GM19438 (cell line): ENCODE data around the gene GOLGA3.
"Not testable (repeated sequence)": the region's sequence is repeated elsewhere in the genome, so short reads cannot be mapped to it uniquely, and the experiment has no call there.

Experiments
- ATAC-seq: cut with Tn5 transposase; IDR thresholded peaks from one replicate; pipeline ENCODE4 v1.9.1; 2021; ENCODE audit warnings: low read depth; ENCODE audit not compliant: unreplicated experiment

The GOLGA3 gene

DNA sequence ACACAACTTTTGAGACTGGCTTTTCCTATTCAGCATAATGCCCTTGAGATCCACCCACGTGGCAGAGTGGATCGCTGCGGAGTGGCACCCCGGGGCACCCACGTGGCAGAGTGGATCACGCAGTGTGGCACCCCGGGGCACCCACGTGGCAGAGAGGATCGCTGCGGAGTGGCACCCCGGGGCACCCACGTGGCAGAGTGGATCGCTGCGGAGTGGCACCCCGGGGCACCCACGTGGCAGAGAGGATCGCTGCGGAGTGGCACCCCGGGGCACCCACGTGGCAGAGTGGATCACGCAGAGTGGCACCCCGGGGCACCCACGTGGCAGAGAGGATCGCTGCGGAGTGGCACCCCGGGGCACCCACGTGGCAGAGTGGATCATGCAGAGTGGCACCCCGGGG is 69.8 kb downstream of the GOLGA3 start:
- ATAC-seq = not testable (repeated sequence)

DNA sequence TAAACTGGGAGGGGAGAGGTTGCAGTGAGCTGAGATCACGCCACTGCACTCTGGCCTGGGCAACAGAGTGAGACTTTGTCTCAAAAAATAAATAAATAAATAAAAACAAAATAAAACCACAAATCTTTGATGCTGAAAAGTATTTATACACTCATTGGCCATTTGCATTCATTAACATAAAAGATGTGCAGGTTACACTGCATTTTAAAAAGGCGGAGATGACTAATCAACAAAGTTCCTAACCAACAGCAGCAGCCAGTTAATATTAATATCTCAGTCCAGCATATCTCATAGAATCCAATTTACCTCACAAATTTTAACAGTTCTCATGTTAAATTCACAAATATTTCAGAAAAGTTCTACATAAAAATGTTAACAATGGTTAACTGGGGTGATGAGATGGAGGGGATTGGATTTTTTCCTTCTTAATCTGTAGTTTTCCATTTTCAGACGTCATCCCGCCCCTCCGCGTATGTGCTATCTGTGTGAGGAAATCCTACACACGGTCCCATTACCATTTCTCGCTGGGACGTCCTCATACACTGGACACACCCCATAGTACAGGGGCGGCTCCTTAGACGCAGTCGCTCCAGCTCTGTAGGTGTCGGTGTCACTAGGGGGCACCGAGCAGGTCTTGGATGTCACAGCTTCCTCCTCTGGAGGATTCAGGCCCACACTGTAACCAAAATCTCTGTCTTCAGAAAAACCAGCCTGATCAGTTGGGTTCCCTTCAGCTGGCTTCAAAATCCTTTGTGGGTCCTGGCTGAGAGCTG is 74.3 kb downstream of the GOLGA3 start:
- ATAC-seq = no peak

DNA sequence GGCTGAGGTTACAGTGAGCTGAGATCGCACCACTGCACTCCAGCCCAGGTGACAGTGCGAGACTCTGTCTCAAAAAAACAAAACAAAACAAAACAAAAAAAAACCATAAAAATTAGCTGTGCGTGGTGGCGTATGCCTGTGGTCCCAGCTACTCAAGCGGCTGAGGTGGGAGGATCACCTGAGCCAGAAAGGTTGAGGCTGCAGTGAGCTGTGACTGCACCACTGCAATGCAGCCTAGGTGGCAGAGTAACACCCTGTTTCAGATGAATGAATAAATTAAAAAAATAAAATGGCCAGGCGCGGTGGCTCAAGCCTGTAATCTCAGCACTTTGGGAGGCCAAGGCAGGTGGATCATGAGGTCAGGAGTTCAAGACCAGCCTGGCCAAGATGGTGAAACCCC is 75.0 kb downstream of the GOLGA3 start:
- ATAC-seq = not testable (repeated sequence)

DNA sequence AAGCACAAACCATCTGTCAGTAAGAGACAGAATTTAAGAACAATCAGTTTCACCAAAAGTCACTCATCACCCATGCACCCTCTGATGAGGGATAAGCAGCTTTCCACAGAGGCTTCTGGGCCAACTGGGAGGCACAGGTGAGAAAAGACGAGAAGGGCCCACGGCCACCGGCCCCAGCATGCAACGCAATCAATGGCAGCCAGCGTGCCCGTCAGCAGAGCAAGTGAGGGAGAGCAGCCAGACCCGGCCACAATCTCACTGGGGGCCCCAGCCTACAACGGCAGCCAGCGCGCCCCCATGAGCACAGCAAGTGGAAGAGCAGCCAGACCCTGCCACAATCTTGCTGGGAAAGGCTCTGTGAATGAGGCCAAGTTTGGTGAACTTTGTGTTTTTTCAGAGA is 80.3 kb downstream of the GOLGA3 start:
- ATAC-seq = no peak

DNA sequence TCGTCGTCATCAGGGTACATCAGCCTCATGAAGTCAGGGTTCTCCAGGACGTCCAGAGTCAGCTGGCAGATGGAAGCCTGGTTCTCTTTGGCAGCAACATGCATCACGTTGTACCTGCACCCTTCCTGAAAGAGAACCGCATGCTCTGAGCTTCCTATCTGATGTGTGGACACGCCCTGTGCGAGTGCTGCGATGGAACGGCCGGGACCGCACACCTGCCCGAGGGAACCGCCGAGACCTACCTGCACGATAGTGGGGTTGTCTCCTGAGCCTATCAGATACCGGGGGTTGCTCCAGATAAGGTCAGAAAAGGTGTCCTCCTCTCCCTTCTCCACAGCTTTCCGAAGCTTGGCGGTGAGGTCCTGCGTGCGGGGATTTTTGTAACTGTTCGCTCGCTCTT is 80.8 kb downstream of the GOLGA3 start:
- no peak for ATAC-seq

DNA sequence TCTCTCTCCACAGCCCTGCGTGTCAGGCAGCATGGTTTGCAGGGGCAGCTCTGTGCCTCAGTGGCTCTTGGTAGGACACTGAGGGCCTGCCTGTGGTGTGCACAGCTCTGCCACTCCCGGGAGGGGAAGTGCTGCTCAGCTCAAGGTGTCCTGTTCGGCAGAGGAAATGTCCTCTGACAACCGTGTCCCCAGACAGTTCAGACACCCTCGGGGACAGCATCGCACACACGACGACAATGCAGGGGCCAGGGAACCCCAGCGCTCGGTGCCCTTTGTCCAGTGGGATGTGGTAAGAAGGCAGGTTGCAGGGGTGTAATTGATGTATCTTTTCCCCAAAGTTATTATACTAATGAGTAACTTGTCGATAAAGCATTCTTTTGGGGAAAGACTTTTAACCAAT is 81.3 kb downstream of the GOLGA3 start:
- no peak for ATAC-seq

DNA sequence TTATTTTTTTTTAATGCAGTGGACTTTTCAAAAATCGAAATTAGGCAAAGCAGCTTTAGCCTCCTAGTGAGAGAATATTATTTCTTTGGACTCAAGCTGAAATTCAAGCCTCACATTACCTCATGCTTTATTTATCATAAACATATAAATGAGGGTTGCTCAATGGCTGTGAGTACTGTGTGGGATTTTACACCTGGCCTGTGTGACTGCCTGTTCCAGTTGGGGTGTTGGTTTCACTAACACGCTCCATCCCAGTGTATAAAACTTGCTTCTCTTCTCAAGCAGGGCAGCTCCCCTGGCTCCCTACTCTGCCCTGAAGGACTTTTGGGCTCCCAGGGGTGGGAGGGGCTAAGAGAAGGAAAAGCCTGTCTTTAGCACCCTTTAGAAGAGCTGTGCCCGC is 82.1 kb downstream of the GOLGA3 start:
- ATAC-seq = no peak

DNA sequence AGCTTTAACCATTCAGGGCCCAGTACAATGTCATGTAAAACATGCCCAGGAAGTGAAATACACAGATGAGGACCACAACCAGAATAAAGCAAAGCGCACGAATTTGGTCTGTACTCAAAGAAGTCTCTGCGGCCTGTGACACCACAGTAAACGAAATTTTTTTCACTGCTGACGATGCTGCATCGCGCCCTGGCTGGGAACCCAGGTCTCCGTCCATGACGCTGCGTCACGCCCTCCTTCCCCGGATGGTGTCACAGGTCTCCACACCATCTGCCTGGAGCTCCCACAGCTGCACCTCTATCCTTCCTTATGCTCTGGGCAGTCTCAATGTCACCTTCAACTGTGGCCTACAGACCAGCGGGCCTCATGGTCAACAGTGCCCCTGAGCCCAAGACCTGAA is 84.8 kb downstream of the GOLGA3 start:
- ATAC-seq = no peak

DNA sequence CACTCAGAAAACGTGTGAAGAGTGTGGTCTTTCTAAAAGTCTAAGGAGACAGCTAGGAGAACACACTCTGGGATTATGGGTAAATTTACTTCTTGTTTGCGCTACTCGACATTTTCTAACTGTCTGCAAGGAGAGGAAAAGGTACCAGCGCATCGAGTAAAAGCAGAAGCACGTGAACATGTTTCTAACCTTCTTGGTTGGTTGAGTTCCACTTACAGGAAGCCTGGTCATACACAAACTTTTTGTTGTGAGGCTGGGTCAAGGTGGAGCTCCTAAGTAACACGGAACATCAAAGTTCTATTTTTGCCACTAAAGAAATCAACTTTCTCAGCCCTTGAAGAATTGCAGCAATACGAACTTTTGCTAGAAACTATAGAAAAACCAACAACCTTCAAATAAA is 87.0 kb downstream of the GOLGA3 start:
- no peak for ATAC-seq

DNA sequence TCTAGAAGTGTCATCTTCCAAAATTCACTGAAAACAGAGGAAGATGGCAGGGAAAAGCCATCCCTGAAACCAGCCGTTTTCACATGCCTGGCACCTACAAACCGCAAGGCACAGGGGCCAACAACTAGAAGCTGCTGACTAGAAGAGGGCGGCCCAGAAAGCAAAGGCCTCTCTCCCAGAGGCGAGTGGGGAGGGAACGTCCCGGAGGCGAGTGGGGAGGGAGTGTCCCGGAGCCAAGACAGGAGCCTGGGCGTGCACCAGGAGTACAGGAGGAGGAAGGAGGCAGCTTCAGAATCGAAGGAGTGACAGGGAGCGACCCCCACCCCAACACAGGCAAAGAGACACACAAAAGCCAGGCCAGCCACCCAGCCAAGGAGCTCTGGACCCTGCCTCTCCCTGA is 88.0 kb downstream of the GOLGA3 start:
- ATAC-seq = no peak

DNA sequence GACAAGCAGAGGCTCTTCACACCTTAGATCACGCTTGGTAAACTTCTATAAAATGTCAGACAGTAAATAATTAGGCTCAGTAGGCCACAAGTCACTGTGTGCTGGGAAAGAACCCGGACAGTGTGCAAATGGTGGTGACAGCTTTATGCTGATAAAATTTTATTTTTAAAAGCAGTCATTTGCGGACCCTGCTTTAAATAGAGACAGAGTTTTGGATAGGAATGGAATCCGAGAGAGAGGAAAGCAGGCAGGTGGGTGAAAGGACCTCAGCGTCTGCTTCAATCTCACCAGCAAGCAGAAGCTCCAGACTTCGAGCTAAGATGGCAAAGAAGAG is 88.4 kb downstream of the GOLGA3 start:
- ATAC-seq = no peak

DNA sequence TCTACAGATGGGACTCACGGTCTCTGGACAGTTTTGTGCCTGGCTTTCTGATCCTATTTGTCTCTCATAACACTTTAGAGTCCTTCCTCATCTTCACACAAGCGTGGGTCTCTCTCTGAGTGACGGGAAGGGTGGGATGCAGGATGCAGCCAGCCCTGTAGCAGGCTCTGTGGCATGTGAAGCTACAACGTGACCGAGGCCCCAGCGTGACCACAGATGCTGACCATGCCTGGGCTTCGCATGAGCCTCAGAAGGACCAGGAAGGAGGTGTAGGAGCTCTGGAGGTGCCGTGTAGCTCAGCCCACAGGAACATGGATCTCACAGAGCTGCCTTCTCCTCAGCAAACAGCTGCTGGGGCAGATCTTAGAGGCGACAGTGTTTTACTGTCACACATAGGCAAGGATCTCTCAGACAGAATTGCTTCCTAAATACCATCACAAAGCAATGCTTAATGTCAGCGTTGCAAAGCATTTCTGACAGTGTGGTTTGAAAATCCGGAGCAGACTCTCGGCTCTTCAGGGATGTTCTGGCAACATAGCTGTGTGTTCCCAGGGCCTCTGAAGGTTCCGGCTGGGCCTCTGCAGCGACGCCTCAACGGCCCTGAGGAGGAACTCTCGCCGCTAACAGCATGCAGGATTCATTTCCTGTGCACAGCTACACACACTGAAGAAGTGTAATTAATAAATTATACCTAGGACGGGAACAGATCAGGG is 88.9 kb downstream of the GOLGA3 start:
- ATAC-seq = no peak

DNA sequence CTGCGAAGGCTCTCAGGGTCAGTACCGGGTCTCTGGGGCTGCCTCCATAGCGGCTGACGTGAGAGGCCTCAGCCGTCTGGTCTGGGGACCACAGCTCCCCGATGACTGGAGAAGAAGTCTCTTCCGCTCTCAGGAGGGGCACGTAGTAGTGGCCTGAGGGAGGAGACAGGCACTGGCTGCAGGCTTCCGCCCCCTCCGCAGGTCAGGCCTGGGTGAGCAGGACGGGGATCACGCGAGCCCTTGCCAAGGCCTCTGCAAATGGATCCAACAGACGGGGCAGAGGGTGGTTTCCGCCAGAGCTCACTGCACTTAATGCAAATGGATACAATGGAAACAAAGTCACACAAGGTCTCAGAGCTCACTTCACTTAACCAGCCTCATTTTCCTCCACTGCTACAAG is 91.8 kb downstream of the GOLGA3 start:
- no peak for ATAC-seq

DNA sequence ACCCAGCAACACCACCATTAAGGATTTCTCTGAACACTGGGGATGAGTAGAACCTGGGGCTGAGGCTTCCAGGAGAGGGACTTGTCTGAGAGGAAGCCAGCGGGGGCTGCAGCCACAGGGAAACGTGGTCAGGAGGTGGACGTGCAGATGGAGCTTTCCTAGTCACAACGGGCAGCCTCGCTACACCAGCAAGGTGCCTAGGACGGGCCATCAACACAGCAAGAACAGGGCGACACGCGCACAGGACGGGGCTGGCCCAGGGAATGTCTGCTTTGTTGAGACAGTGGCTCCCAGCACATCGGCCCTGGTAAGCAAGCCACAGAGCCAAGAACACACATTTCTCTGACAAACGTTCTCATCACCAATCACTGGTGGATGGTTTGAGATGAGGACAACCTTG is 92.3 kb downstream of the GOLGA3 start:
- ATAC-seq = no peak

DNA sequence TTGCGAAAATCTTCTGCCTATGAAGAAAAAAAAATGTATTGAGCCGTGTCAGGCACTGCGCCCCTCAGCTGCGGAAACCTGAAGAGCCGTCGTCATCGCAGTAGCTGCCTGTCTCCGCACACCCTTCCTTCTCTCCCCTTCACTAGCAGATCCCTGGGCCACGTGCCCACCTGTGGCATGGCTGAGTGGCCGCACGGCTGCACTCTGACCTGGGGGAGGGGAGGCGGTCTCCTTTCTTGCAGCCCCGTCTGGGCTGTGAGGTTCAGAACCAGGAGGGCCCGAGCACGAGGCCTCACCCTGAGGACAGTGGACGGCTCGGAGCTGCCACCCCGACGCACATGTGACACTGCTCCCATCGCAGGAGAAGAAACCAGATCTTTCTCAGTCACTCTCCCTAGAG is 93.2 kb downstream of the GOLGA3 start:
- no peak for ATAC-seq

DNA sequence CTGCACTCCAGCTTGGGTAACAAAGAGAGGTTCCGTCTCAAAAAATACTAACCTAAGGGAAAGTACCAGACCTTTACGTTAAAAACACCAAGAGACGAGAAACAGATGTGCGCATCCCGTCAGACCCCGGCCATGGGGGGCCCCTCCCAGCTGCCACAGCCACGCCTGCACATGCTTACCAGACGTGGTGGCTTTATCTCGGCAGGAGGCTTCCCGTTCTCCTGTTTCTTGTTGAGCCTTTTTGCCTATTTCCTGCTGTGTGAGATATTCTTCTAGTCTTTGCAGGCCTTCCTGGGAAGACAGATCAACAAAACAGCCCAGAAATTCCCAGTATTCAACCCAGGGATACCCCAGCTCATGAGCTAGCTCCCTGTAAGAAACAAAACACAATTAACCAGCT is 94.5 kb downstream of the GOLGA3 start:
- no peak for ATAC-seq

DNA sequence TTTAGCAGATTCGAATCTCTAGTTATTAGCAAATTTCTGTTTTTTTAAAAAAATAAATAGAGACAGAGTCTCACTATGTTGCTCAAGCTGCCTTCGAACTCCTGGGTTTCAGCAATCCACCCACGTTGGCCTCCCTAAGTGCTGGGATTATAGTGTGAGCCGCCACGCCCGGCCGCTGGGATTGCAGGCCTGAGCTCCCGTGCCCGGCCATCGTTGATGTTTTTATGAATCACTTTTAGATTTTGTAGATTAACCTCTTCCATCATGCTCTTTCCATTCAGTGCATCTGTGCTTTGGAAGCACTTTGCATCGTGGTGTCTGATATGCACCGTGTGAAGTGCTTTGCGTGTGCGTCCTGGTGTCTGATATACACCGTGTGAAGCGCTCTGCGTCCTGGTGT is 97.1 kb downstream of the GOLGA3 start:
- no peak for ATAC-seq

DNA sequence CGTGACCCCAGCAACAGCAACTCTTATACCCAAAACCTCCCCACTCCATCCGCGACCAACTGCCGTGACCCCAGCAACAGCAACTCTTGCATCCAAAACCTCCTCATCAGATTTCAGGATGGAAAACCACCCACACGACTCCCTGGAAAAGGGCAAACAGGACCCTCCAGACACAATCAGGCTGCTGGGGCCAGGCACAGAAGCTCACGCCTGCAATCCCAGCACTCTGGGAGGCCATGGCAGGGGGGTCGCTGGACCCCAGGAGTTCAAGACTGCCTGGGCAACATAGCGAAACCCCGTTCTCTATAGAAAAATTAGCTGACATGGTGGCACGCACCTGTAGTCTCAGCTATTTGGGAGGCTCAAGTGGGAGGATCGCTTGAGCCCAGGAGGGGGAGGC is 98.3 kb downstream of the GOLGA3 start:
- ATAC-seq = no peak

DNA sequence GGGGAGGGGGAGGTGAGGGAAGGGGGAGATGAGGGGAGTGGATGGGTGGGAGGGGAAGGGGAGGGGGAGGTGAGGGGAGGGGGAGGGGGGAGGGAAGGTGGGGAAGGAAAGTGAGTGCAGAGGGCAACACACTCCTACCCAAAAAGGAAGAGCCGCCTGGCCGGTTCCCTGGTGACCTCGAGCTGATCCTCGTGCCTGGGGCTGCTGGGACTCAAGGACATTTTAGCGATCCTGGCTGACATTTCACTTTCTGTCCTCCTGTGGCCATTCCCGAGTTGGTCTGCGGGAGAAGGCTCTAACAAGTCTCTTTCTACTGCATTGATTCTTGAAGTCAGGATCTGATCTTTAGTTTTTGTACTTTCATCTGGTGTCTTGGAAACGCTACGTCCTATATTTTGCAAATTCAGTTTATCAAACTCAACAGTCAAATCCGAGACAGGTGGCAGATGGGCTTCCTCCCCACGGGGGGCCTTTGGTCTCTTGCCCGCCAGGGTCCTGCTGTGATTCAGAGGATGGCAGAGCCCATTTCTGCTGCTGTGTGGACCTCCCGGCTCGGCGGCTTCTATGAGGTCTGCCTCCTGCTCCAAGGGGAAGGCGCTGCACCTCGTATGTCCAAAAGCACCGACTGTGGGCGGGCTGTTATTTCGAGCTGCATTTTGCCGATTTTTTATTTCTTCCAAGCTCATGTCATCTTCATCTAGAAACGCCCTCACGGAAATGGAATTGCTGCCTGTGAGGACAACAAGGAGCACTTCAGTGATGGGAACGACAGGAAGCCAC is 98.9 kb downstream of the GOLGA3 start:
- no peak for ATAC-seq

DNA sequence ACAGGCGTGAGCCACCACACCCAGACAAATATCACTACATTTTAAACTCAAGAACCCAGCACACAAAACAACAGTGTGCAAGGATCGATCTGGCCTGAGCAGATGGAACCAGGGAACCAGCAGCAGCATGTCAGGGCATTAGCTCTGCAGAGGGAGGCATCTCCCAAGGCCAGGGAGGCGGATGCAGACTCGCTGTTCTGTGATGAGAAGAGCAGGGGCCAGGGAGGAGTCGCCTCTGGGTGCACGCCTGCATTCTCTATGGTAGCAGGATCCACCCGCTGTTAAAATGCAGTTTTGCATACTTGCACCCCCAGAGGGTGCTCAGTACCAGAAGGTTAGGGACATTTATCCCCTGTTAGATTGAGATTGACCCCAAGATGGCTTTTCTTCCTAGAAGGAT is 100.2 kb downstream of the GOLGA3 start:
- ATAC-seq = no peak

DNA sequence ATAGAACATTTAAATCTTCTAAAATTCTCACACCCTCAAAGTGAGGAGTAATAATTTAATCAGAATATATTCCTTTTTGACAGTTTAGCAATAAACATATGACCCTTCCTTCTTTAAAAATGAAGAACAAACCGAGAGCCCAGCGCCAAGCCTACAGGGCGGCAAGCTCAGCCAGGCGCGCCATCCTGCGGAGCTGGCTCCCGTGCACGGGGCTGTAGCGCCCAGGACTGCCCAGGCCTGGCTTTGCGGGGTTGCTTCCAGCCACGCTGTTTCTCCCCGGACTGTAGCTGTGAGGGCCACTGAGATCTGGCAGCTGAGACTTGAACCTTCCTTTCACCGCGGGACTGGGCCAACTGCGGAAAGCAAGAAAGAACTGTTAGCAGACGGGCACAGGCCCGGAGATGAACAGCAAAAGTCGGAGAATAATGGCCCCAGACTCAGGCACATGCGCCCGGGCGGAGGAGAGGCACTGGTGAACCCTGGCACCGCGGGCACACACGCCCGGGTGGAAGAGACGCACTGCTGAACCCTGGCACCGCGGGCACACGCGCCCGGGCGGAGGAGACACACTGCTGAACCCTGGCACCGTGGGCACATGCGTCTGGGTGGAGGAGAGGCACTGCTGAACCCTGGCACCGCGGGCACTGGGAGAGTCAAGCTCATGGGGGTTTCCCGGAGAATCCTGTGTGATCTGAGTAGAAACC is 101.4 kb downstream of the GOLGA3 start:
- no peak for ATAC-seq
